ENCODE data around the gene ALDH9A1.

- TF ChIP-seq CTCF (conservative IDR thresholded peaks at IDR 0.05 in 1 of 2, IDR thresholded peaks at IDR 0.05 in 1 of 2; ENCODE audit: low read depth in 1 of 2, low read length in 2 of 2) = no peak
- no peak for TF ChIP-seq EZH2 (IDR thresholded peaks at IDR 0.05; ENCODE audit: low read length, missing control alignments)
Observed at GRCh38 chr1:165616054-165616612, 82.2 kb downstream of the ALDH9A1 start.
